ENCODE measurements around the gene TEDDM1. TPM values are rescaled to one million over a fixed set of nuclear protein-coding genes. Genes with fewer than 3 reads are reported as not detected.

TEDDM1 gene
- total and polyA plus RNA-seq, 10 of the 15 experiments (the other 5 are each of a cell fraction or from before 2014, with no cell fraction given) = 0.11 TPM; not detected in 9

- BruUV-seq (replicated peaks) = no TSS peak
- in situ Hi-C loops (cut with MboI) (no loop called here), intact Hi-C loops (cut with micrococcal nuclease; ENCODE audit: unreplicated experiment) (no loop called here)
- RAD21 ChIA-PET (ENCODE audit: unreplicated experiment) = no interaction called here
- 81% methylated on average over 2 of the region's 2 CpGs for WGBS (ENCODE audit: insufficient coverage, insufficient replicate concordance, low lambda C conversion rate, missing lambda C conversion rate)
- POLR2A ChIA-PET = no interaction called here
- CTCF ChIA-PET = interaction anchor here (1.1 kb wide), 1 partner anchor 40 kb away, joined by 5 read pairs; no protein-coding TSS in a partner anchor
- TF ChIP-seq SRF (IDR thresholded peaks at IDR 0.05; ENCODE audit: low read depth in 2 of 2, low read length in 2 of 2) (no peak), ZNF622 (IDR thresholded peaks at IDR 0.05) (no peak), BCLAF1 (IDR thresholded peaks at IDR 0.05) (no peak), NFIC (IDR thresholded peaks at IDR 0.05; ENCODE audit: low read depth, low read length) (no peak), RBBP5 (conservative IDR thresholded peaks at IDR 0.05) (no peak), SREBF2 (IDR thresholded peaks at IDR 0.05; ENCODE audit: low read length) (no peak), PRDM15 (CRISPR knock-in tag; IDR thresholded peaks at IDR 0.05) (no peak), POLR2AphosphoS5 (IDR thresholded peaks at IDR 0.05; ENCODE audit: low read length) (no peak)
- DNase-seq (ENCODE audit: low read depth, low spot score) (no peak), ATAC-seq (no peak), FAIRE-seq (no peak)
- Histone ChIP-seq H3K4me2 (ENCODE audit: control insufficient read depth, insufficient read depth) (no peak overlapping the region), H2AFZ (ENCODE audit: control insufficient read depth, low read depth, low read length) (no peak overlapping the region), H3K27ac (ENCODE audit: control insufficient read depth, insufficient read depth) (no peak overlapping the region), H4K20me1 (ENCODE audit: control insufficient read depth, insufficient read depth) (no peaks in the 10 kb centered on the region), H3K79me2 (ENCODE audit: control insufficient read depth, insufficient read depth, low read length) (no peaks in the 10 kb centered on the region), H3K9me3 (replicated peaks; ENCODE audit: control insufficient read depth, insufficient read depth, low read length) (no peaks in the 10 kb centered on the region), H3K27me3 (replicated peaks in 1 of 2; ENCODE audit: control insufficient read depth in 2 of 2, insufficient read depth in 2 of 2, low read length in 1 of 2) (no peaks in the 10 kb centered on the region; a peak in 1 of 4 replicates), H3K36me3 (ENCODE audit: control insufficient read depth in 2 of 2, insufficient read depth in 2 of 2, low read length in 1 of 2) (no peaks in the 10 kb centered on the region), H3K9ac (ENCODE audit: control insufficient read depth, insufficient read depth, low read length) (no peak overlapping the region), H3K4me1 (ENCODE audit: control insufficient read depth, insufficient read depth, low read length) (no peaks in the 10 kb centered on the region), H3K4me3 (no peak overlapping the region)
- SMC1A ChIA-PET (ENCODE audit: uncharacterized antibody, unreplicated experiment) = no interaction called here
These were observed 44.8 kb downstream of the TEDDM1 start for GRCh38 chr1:182355723-182356098.
